Esophagus squamous epithelium (tissue), 4 donors: ENCODE results near the gene IGSF6.

Source experiments
- CTCF ChIP-seq, 6 experiments: fragments of 450-650 bp in 4 of 6; fragments of 200-600 bp in 2 of 6; sonication (generic) in 2 of 6; IDR thresholded peaks; one replicate each; pipeline ENCODE4 v1.5.1; 2016 to 2019; ENCODE audit warnings: antibody characterized with exemption in 6 of 6, mild to moderate bottlenecking in 4 of 6, moderate library complexity in 4 of 6
- POLR2A ChIP-seq, 4 donors: fragments of 450-650 bp; IDR thresholded peaks; one replicate each; pipeline ENCODE4 v1.6.1; 2017; ENCODE audit warnings: antibody characterized with exemption in 4 of 4, mild to moderate bottlenecking in 4 of 4, moderate library complexity in 3 of 4

DNA sequence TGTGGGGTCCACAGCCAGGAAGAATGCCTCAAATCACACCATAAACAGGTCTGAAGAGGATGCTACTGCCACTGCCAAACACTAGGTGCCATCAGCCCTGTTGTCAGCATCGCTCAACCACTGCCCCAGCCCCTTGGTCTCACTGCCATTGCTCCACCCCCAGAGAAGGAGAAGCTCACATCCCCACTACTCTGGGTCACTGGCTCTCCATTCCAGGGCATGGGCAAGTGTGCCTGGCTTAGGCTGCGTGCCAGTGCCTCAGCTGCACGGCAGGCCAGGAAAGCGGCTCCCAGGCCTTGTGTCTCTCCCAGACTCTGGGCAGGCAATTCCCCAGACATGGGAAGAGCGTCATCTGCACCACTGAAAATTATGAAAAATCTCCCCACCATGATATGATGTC is 1.2 kb upstream of the IGSF6 start:
- TF ChIP-seq POLR2A (IDR thresholded peaks at IDR 0.05) (no peak), CTCF (IDR thresholded peaks at IDR 0.05) (no peak)
